Measurements from ENCODE around the gene ABCA9.
"Not testable (repeated sequence)": the region's sequence is repeated elsewhere in the genome, so short reads cannot be mapped to it uniquely, and the experiment has no call there.

Gene ABCA9

GRCh38 chr17:69009930-69010329 is 50.8 kb downstream of the ABCA9 start:
- Histone ChIP-seq H3K4me2 (ENCODE audit: insufficient read depth, low read length) (no peak overlapping the region), H3K27ac (ENCODE audit: low read length) (no peak overlapping the region), H3K4me1 (ENCODE audit: insufficient read depth, low read length) (no peaks in the 10 kb centered on the region), H3K27me3 (ENCODE audit: insufficient read depth, low read length, poor library complexity) (no peaks in the 10 kb centered on the region), H3K9ac (ENCODE audit: low read depth, low read length) (no peak overlapping the region), H2AFZ (ENCODE audit: low read depth, low read length) (no peak overlapping the region), H3K79me2 (ENCODE audit: insufficient read depth, low read length) (no peaks in the 10 kb centered on the region), H3K4me3 (ENCODE audit: low read depth in 1 of 2, low read length in 2 of 2) (no peak overlapping the region), H4K20me1 (ENCODE audit: insufficient read depth, low read length) (no peaks in the 10 kb centered on the region), H3K9me3 (ENCODE audit: insufficient read depth, low read length, severe bottlenecking) (no peaks in the 10 kb centered on the region), H3K36me3 (ENCODE audit: insufficient read depth, low read length) (no peaks in the 10 kb centered on the region)
- no peak for ATAC-seq (ENCODE audit: insufficient read depth, low read depth)
- DNase-seq: no peak
- TF ChIP-seq EZH2 (IDR thresholded peaks at IDR 0.05; ENCODE audit: borderline replicate concordance, low read depth, low read length, severe bottlenecking) (no peak), CTCF (IDR thresholded peaks at IDR 0.05; ENCODE audit: borderline replicate concordance, extremely low read depth, low read length, poor library complexity, severe bottlenecking) (no peak)

GRCh38 chr17:69004759-69005158 is 56.0 kb downstream of the ABCA9 start:
- not testable (repeated sequence) for ATAC-seq (ENCODE audit: insufficient read depth, low read depth); H3K27ac ChIP-seq (ENCODE audit: low read length); H3K4me1 ChIP-seq (ENCODE audit: insufficient read depth, low read length); H3K9me3 ChIP-seq (ENCODE audit: insufficient read depth, low read length, severe bottlenecking); H3K79me2 ChIP-seq (ENCODE audit: insufficient read depth, low read length); DNase-seq; H2AFZ ChIP-seq (ENCODE audit: low read depth, low read length); H3K4me2 ChIP-seq (ENCODE audit: insufficient read depth, low read length); H3K36me3 ChIP-seq (ENCODE audit: insufficient read depth, low read length); H4K20me1 ChIP-seq (ENCODE audit: insufficient read depth, low read length); H3K9ac ChIP-seq (ENCODE audit: low read depth, low read length); H3K4me3 ChIP-seq (ENCODE audit: low read depth in 1 of 2, low read length in 2 of 2); H3K27me3 ChIP-seq (ENCODE audit: insufficient read depth, low read length, poor library complexity)

GRCh38 chr17:68999743-69000142 is 61.0 kb downstream of the ABCA9 start:
- H3K27ac ChIP-seq (ENCODE audit: low read length); H4K20me1 ChIP-seq (ENCODE audit: insufficient read depth, low read length); H3K4me1 ChIP-seq (ENCODE audit: insufficient read depth, low read length); H3K9ac ChIP-seq (ENCODE audit: low read depth, low read length); H3K79me2 ChIP-seq (ENCODE audit: insufficient read depth, low read length); H3K4me3 ChIP-seq (ENCODE audit: low read depth in 1 of 2, low read length in 2 of 2); H3K4me2 ChIP-seq (ENCODE audit: insufficient read depth, low read length); H3K9me3 ChIP-seq (ENCODE audit: insufficient read depth, low read length, severe bottlenecking); ATAC-seq (ENCODE audit: insufficient read depth, low read depth); DNase-seq; H3K36me3 ChIP-seq (ENCODE audit: insufficient read depth, low read length); H3K27me3 ChIP-seq (ENCODE audit: insufficient read depth, low read length, poor library complexity); H2AFZ ChIP-seq (ENCODE audit: low read depth, low read length): not testable (repeated sequence)

GRCh38 chr17:68993112-68993511 is 67.6 kb downstream of the ABCA9 start:
- no peak overlapping the region for H3K27ac ChIP-seq (ENCODE audit: low read length)
- no peaks in the 10 kb centered on the region for H3K4me1 ChIP-seq (ENCODE audit: insufficient read depth, low read length)
- no peak overlapping the region for H3K4me3 ChIP-seq (ENCODE audit: low read depth in 1 of 2, low read length in 2 of 2)
- ATAC-seq (ENCODE audit: insufficient read depth, low read depth): no peak
- no peaks in the 10 kb centered on the region for H3K79me2 ChIP-seq (ENCODE audit: insufficient read depth, low read length)
- H3K9ac ChIP-seq (ENCODE audit: low read depth, low read length): no peak overlapping the region
- no peaks in the 10 kb centered on the region for H3K36me3 ChIP-seq (ENCODE audit: insufficient read depth, low read length)
- no peaks in the 10 kb centered on the region for H3K27me3 ChIP-seq (ENCODE audit: insufficient read depth, low read length, poor library complexity)
- no peaks in the 10 kb centered on the region for H4K20me1 ChIP-seq (ENCODE audit: insufficient read depth, low read length)
- H3K9me3 ChIP-seq (ENCODE audit: insufficient read depth, low read length, severe bottlenecking): no peaks in the 10 kb centered on the region
- no peak overlapping the region for H2AFZ ChIP-seq (ENCODE audit: low read depth, low read length)
- no peak for DNase-seq
- H3K4me2 ChIP-seq (ENCODE audit: insufficient read depth, low read length): no peak overlapping the region
- TF ChIP-seq EZH2 (IDR thresholded peaks at IDR 0.05; ENCODE audit: borderline replicate concordance, low read depth, low read length, severe bottlenecking) (no peak), CTCF (IDR thresholded peaks at IDR 0.05; ENCODE audit: borderline replicate concordance, extremely low read depth, low read length, poor library complexity, severe bottlenecking) (no peak)

All from DND-41 (cell line).